HG03521 (cell line): ENCODE measurements around the gene CSMD2.
"Not testable (repeated sequence)": the region's sequence is repeated elsewhere in the genome, so short reads cannot be mapped to it uniquely, and the experiment has no call there.

Source experiments
- ATAC-seq: cut with Tn5 transposase; IDR thresholded peaks from one replicate; pipeline ENCODE4 v1.9.1; 2021; ENCODE audit warnings: mild to moderate bottlenecking, moderate library complexity; ENCODE audit not compliant: unreplicated experiment

CSMD2 gene

GRCh38 chr1:34113362-34113761 is 51.7 kb downstream of the CSMD2 start:
- no peak for ATAC-seq

GRCh38 chr1:34108711-34109110 is 56.3 kb downstream of the CSMD2 start:
- ATAC-seq: no peak

- no peak for ATAC-seq
Measured at GRCh38 chr1:34108269-34108668, 56.8 kb downstream of the CSMD2 start.

- ATAC-seq: no peak
Measured at GRCh38 chr1:34101151-34101550, 63.9 kb downstream of the CSMD2 start.

- ATAC-seq: no peak
Measured at GRCh38 chr1:34100332-34100731, 64.7 kb downstream of the CSMD2 start.

GRCh38 chr1:34092399-34092798 is 72.6 kb downstream of the CSMD2 start:
- ATAC-seq: not testable (repeated sequence)

- ATAC-seq: no peak
Measured at GRCh38 chr1:34089731-34090130, 75.3 kb downstream of the CSMD2 start.

DNA sequence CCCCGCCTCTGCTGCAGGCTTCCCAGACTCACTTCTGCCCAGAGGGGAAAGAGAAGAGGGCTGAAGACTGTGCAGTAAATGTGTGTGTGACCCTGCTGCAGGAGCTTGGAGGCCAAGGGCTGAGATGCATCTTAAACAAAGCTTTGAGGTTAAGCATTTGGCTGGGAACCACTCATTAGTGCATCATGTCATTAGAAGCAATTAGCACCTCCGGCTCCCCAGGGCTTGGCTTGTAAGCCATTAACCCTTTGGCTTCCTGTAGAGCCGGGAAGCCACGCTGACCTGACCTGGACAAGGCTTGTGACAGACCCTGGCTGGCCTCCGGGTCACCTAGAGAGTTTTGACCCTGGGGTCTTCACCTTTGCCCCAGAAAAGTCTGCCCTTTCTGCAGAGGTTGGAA is 77.0 kb downstream of the CSMD2 start:
- no peak for ATAC-seq

DNA sequence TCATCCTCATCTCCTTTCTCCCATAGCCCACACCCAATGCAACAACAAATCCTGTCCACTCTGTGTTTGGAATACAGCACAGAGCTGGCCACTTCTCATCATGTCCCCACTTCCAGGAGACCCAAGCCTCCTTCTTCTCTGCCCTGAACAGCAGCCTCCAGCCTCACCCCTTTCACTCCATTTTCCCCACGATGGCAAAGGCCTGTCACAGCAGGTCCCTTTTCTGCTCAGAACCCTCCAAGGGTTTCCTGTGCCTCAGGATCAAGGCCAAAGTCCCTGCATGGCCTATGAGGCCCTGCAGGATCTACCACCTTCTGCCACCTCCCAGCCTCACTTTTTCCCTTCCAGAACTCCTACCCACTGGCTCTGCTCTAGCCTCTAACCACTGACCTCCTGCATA is 78.5 kb downstream of the CSMD2 start:
- ATAC-seq: no peak

GRCh38 chr1:34083974-34084373 is 81.1 kb downstream of the CSMD2 start:
- ATAC-seq: no peak

DNA sequence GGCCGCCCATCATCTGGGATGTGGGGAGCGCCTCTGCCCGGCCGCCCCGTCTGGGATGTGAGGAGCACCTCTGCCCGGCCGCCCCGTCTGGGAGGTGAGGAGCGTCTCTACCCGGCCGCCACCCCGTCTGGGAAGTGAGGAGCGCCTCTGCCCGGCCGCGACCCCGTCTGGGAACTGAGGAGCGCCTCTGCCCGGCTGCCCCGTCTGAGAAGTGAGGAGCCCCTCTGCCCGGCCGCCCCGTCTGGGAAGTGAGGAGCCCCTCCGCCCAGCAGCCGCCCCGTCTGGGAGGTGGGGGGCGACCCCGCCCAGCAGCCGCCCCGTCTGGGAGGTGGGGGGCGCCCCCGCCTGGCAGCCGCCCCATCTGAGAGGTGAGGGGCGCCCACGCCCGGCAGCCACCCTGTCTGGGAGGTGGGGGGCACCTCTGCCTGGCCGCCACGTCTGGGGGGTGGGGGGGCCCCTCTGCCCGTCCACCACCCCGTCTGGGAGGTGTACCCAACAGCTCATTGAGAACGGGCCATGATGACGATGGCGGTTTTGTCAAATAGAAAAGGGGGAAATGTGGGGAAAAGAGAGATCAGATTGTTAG is 82.9 kb downstream of the CSMD2 start:
- not testable (repeated sequence) for ATAC-seq

DNA sequence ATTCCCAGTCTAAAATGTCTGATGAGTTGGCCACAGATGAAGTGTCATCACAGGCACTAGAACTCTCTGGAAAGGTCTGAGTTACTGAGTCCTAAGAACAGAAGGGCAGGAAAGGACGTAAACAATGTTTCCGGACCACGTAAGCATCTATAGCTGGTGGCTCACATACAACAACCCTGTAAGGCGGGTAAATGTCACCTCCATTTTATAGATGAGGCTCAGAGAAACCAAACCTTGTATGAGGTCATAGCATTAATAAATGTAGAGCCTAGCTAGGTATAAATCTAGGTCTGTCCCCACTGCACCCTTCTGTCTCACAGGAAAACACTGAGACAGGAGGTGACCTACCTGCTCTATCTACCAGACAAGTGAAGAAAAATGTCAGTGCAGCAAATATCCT is 86.6 kb downstream of the CSMD2 start:
- ATAC-seq: no peak

GRCh38 chr1:34075576-34075975 is 89.5 kb downstream of the CSMD2 start:
- ATAC-seq: no peak

DNA sequence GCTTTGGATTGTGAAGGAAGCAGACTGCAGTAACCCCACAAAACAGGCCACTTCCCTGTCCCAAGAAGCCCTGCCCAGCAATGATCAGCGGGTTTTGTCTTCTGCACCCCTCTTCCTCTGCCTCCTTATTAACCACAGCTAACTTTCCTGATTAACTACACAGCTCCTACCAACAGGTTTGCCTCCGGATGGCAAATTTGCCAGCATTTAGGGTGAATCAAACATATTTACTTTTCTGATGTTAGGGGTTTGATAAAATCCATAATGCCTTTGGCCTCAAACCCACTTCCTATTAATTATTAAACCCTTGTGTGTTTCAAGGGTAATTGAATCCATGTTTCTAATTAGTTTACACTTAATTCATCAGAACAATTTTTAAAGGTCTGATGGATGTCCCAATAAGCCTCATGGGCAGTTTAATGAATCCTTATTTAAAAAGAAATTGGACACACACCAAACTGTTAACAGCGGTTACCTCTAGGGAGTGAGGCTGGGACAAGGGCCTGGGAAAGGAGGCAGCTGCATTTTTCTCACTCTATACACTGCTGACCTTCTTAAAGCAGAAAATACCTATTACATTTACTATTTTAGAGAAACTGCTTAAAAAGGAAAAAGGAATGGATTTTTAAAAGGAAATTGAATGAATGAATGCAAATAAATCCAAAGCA is 91.9 kb downstream of the CSMD2 start:
- ATAC-seq: no peak

DNA sequence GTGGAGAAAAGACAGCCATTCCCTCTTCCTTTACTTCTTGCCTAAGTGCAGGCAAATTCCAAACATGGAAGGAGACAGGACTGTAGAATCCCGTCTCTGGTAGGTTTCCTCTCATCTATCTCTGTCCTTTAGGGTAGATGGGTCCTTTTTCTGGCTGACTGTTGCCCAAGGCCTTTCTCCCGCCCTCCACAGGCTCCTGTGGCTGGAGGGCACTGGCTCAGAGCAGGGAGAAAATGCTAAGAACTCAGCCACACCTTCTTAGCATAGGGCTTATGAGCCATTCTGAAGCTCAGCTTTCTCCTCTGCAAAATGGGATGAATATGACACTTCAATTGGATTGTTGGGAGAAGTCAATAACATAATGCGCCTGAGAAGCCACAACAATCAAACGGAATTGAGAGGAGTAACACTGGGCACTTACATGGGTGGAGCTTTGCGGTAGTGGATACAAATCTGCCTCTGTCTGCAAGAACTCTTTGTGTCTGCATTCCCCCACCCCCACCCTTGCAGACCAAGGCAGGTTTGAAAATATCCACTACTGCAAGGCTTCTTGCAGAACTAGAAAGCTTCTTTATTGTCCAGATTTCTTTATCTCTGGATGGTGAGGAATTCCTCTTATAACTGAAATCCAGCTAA is 94.7 kb downstream of the CSMD2 start:
- no peak for ATAC-seq

DNA sequence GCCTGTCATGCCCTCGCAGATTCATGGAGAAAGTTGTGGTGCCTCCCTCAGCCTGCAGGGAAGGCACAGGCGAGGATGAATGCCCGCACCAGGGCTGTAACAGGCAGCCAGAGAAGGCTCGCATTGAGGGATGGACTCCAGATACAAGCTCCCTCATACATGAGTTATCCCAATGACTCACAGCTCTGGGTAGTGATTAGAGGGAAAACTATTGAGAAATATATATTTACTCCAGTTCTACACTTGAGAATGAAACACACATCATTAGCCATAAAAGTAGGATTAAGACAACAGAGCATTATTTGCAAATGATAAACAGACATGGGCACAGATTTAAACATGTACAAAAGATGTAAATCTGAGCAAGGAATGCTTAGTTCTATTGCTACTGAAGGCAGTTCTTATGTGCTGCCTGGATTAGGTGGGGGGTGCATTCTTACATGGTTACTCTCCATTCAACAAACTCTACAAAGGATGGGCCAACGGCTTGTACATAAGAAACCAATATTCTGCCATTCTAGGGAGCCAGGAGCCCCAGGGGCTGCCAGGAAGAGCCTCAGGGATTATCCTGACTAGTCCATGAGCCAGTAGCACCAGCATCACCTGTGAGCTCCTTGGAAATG is 97.9 kb downstream of the CSMD2 start:
- no peak for ATAC-seq

- ATAC-seq: no peak
Measured at GRCh38 chr1:34066166-34066565, 98.9 kb downstream of the CSMD2 start.

- no peak for ATAC-seq
Measured at GRCh38 chr1:34065498-34065897, 99.5 kb downstream of the CSMD2 start.

DNA sequence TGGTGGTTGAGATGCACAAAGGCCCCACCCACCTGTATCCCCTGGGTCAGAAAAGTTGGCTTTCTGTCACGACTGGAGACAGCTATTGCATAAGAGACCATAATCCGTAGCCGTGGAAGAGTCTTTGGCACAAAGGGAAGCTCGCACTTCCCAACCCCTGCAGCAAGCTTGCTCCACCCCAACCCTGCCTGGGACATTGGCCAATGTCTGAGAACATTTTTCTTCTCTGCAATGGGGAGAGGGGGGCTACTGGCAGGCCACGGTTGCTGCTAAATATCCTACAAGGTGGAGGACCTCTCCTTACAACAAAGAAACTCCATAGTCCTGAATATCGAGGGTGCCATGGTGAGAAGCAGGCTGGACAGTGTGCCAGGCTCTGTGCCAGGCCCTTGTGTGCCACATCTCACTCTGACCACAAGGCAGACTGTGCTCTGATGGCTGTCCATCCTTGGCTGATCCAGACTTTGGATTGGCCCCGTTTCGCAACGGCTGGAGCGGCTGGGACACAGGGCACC is 104.1 kb downstream of the CSMD2 start:
- ATAC-seq: no peak

GRCh38 chr1:34060187-34060730 is 104.8 kb downstream of the CSMD2 start:
- no peak for ATAC-seq

GRCh38 chr1:34057347-34058130 is 107.5 kb downstream of the CSMD2 start:
- ATAC-seq: no peak
